Loucy (cell line): ENCODE results near the gene SLIT1.

Source experiments
- H2AFZ ChIP-seq: fragments of 200-600 bp; sonication (generic); 2 replicates; pipeline ENCODE4 v1.6.0; 2016; ENCODE audit warnings: antibody characterized with exemption, mild to moderate bottlenecking, low read length, moderate library complexity
- H3F3A ChIP-seq: fragments of 200-600 bp; 2 replicates; pipeline ENCODE4 v1.6.0; 2016; ENCODE audit warnings: antibody characterized with exemption, low read depth, mild to moderate bottlenecking
- H3K27me3 ChIP-seq: fragments of 200-600 bp; sonication (generic); 2 replicates; pipeline ENCODE4 v1.6.1; 2014; ENCODE audit warnings: low read length, mild to moderate bottlenecking; ENCODE audit not compliant: insufficient read depth, poor library complexity, severe bottlenecking
- H3K36me3 ChIP-seq: fragments of 200-600 bp; sonication (generic); 2 replicates; pipeline ENCODE4 v1.6.1; 2016; ENCODE audit warnings: low read length; ENCODE audit not compliant: insufficient read depth
- H3K4me1 ChIP-seq: fragments of 200-600 bp; sonication (generic); 2 replicates; pipeline ENCODE4 v1.5.1; 2014; ENCODE audit warnings: low read length, mild to moderate bottlenecking; ENCODE audit not compliant: insufficient read depth, poor library complexity, severe bottlenecking
- H3K4me2 ChIP-seq: fragments of 200-600 bp; sonication (generic); 2 replicates; pipeline ENCODE4 v1.6.0; 2014; ENCODE audit warnings: antibody characterized with exemption, low read length, low read depth, mild to moderate bottlenecking; ENCODE audit not compliant: poor library complexity, severe bottlenecking
- H3K4me3 ChIP-seq: fragments of 200-600 bp; sonication (generic); 2 replicates; pipeline ENCODE4 v1.5.1; 2014; ENCODE audit warnings: low read length, mild to moderate bottlenecking, mixed read lengths; ENCODE audit not compliant: poor library complexity, severe bottlenecking
- H3K79me2 ChIP-seq: fragments of 200-600 bp; sonication (generic); 2 replicates; pipeline ENCODE4 v1.6.1; 2014; ENCODE audit warnings: low read length; ENCODE audit not compliant: insufficient read depth
- H3K9ac ChIP-seq: fragments of 200-600 bp; sonication (generic); 2 replicates; pipeline ENCODE4 v1.6.0; 2014; ENCODE audit warnings: mild to moderate bottlenecking, low read depth, low read length, moderate library complexity; ENCODE audit not compliant: poor library complexity, severe bottlenecking
- H3K9me2 ChIP-seq: fragments of 200-600 bp; sonication (generic); replicated peaks from 2 replicates; pipeline ENCODE4 v1.6.1; 2016; ENCODE audit warnings: low read depth, low read length, mixed read lengths
- H3K9me3 ChIP-seq: fragments of 200-600 bp; sonication (generic); 2 replicates; pipeline ENCODE4 v1.6.1; 2014; ENCODE audit warnings: mild to moderate bottlenecking, antibody characterized with exemption, low read length, low read depth; ENCODE audit not compliant: insufficient read depth
- H4K20me1 ChIP-seq: fragments of 200-600 bp; sonication (generic); 2 replicates; pipeline ENCODE4 v1.6.0; 2014; ENCODE audit warnings: antibody characterized with exemption, low read length, mild to moderate bottlenecking; ENCODE audit not compliant: insufficient read depth, poor library complexity, severe bottlenecking
- EZH2phosphoT487 ChIP-seq: fragments of 200-600 bp; IDR thresholded peaks from 2 replicates; pipeline ENCODE4 v1.6.1; 2018; ENCODE audit warnings: antibody characterized with exemption, mild to moderate bottlenecking, moderate library complexity, borderline replicate concordance
- TF ChIP-seq, protein P1 (sequence below): fragments of 200-600 bp; sonication (generic); conservative IDR thresholded peaks from 2 replicates; pipeline ENCODE4 v1.5.1; 2014; ENCODE audit warnings: mild to moderate bottlenecking, antibody characterized with exemption, low read length

The SLIT1 gene

DNA sequence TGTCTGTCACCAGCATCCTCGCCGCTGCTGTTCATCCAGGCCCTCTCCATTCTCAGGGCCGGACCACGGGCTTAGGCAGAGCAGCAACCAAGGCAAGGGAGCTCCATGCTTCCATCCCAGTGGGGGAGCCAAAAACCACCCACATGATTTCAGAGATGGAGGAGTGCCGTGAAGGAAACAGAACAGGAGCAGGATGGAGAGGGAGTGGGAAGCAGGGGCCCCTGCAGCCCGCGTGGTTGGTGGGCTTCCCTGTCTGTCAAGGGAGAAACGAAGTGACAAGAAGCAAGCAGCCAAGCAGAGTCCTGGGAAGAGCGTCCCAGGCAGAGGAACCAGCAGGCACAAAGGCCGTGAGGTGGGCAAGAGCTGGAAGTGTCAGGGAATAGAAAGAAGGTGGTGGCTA lies 95.7 kb downstream of the SLIT1 start:
- H3K4me1 ChIP-seq: no peaks in the 10 kb centered on the region
- H3K9ac ChIP-seq: no peak overlapping the region
- H4K20me1 ChIP-seq: no peaks in the 10 kb centered on the region
- no peaks in the 10 kb centered on the region for H3K36me3 ChIP-seq
- H3K9me3 ChIP-seq: no peaks in the 10 kb centered on the region
- TF ChIP-seq, protein P1, sequence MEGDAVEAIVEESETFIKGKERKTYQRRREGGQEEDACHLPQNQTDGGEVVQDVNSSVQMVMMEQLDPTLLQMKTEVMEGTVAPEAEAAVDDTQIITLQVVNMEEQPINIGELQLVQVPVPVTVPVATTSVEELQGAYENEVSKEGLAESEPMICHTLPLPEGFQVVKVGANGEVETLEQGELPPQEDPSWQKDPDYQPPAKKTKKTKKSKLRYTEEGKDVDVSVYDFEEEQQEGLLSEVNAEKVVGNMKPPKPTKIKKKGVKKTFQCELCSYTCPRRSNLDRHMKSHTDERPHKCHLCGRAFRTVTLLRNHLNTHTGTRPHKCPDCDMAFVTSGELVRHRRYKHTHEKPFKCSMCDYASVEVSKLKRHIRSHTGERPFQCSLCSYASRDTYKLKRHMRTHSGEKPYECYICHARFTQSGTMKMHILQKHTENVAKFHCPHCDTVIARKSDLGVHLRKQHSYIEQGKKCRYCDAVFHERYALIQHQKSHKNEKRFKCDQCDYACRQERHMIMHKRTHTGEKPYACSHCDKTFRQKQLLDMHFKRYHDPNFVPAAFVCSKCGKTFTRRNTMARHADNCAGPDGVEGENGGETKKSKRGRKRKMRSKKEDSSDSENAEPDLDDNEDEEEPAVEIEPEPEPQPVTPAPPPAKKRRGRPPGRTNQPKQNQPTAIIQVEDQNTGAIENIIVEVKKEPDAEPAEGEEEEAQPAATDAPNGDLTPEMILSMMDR: no peak
- no peak for TF ChIP-seq EZH2phosphoT487
- H3K9me2 ChIP-seq: no peaks in the 10 kb centered on the region
- H2AFZ ChIP-seq: no peak overlapping the region
- H3F3A ChIP-seq: no peaks in the 10 kb centered on the region
- H3K4me2 ChIP-seq: no peak overlapping the region
- H3K4me3 ChIP-seq: no peak overlapping the region
- H3K79me2 ChIP-seq: no peaks in the 10 kb centered on the region
- no peaks in the 10 kb centered on the region for H3K27me3 ChIP-seq

DNA sequence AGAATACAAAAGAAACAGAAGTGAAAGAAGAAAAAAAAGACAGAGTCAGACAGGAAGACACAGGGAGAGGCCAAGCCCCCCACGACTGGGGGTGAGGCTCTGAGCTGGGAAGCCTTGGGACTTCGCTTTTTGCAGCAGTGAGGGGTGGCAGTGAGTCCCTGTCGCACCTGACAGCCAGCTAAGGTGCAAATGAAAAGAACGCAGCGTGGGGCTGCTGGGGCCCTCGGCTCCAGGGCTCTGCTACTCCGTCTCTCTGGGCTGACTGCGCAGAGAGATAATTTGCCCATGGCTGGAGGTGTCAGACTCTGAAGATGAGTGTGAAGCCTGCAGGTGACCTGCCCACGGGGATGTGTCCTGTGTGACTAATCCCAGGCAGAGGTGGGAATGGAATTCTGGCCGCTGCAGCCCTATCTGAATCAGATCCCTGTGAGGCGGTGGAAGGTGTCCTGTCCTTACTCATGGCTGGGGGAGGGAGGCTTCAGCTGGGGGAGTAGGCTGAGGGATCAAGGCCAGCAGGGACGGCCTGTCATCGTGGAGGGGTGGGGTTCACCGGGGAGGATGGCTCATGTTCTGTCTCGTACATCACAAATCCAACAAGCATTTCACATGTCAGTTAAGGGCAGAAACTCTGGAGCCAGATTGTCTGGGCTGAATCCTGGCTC lies 96.4 kb downstream of the SLIT1 start:
- TF ChIP-seq, protein P1: no peak
- no peak for TF ChIP-seq EZH2phosphoT487
- H3K79me2 ChIP-seq: no peaks in the 10 kb centered on the region
- no peak overlapping the region for H2AFZ ChIP-seq
- no peaks in the 10 kb centered on the region for H3K9me3 ChIP-seq
- H3K9ac ChIP-seq: no peak overlapping the region
- no peak overlapping the region for H3K4me3 ChIP-seq
- no peaks in the 10 kb centered on the region for H3K4me1 ChIP-seq
- H3K4me2 ChIP-seq: no peak overlapping the region
- H3K36me3 ChIP-seq: no peaks in the 10 kb centered on the region
- H4K20me1 ChIP-seq: no peaks in the 10 kb centered on the region
- H3F3A ChIP-seq: no peaks in the 10 kb centered on the region
- no peaks in the 10 kb centered on the region for H3K9me2 ChIP-seq
- no peaks in the 10 kb centered on the region for H3K27me3 ChIP-seq

DNA sequence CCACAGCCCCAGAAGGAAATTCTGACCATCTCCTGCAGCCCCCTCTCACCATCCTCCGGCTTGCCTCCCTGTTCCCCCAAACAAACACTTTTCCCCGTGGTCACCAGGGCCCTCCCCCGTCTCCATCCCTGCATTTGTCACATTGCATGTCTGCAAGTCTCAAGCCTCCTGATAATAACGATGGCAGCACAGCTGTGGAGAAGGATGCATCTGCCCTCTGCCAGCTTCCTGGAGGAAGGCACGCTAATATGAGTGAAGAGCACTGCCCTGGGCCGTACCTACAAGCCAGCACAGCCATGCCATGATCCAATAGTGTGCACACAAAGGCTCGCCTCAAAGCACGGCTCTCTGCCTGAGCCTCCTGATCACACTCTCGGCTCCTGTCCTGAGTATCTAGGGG lies 98.5 kb downstream of the SLIT1 start:
- no peaks in the 10 kb centered on the region for H3K9me3 ChIP-seq
- no peaks in the 10 kb centered on the region for H3K9me2 ChIP-seq
- H4K20me1 ChIP-seq: no peaks in the 10 kb centered on the region
- H3K9ac ChIP-seq: no peak overlapping the region
- no peaks in the 10 kb centered on the region for H3F3A ChIP-seq
- no peaks in the 10 kb centered on the region for H3K4me1 ChIP-seq
- no peak overlapping the region for H3K4me3 ChIP-seq
- H3K27me3 ChIP-seq: no peaks in the 10 kb centered on the region
- H3K4me2 ChIP-seq: no peak overlapping the region
- no peaks in the 10 kb centered on the region for H3K36me3 ChIP-seq
- no peaks in the 10 kb centered on the region for H3K79me2 ChIP-seq
- no peak overlapping the region for H2AFZ ChIP-seq
- TF ChIP-seq, protein P1: no peak
- no peak for TF ChIP-seq EZH2phosphoT487
